ENCODE data around the gene TMSB10.
A peak's percentile ranks its signal among the peaks of the same experiment; 100 is the strongest.
"Not testable (repeated sequence)": the region's sequence is repeated elsewhere in the genome, so short reads cannot be mapped to it uniquely, and the experiment has no call there.

The TMSB10 gene

GRCh38 chr2:84923009-84923408 lies 17.6 kb downstream of the TMSB10 start:
- no peak overlapping the region for H3K4me3 ChIP-seq (ENCODE audit: low read length)
- TF ChIP-seq ZNF274 (IDR thresholded peaks at IDR 0.05; ENCODE audit: low read depth, low read length): no peak

DNA sequence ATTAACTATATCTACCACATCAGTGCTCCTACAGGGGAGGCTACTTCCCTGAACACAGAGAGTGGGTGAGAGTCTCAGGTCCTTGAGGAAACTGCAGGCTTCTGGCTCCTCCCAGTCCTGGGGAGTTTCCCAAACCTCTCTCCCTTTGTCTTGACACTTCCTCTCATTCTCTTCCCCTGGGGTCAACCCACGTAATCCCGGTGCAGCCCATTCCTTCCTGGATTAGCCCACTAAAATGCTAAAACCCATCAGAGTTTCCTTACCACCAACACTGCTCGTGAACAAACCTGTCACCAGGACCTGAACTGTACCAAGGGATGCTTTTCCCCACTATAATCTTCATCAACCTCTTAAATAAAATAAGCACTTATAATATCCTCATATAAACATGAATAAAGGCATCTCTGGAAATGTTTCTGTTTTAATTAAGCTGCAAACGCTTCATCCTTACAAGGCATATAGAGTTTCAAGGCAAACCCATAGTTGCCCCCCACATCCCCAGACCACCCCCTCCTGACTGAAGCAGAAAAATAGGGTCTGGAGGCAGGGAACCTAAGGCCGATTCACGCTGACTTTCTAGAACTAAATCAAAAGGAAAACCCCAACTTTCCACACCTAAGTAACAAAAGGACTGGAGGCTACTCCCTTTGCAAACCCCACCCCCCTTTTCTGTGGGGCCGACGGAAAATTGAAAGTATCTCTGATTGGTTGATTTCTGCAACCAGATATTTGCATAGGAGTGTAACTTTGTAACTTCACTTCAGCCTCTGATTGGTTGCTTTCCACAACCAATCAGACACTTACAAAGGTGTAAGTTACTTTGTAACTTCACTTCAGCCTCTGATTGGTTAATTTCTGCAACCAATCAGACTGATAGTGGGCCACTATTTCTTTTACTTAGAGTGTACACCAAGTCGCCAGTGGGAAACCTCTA lies 19.0 kb downstream of the TMSB10 start:
- no peak for TF ChIP-seq ZNF274 (IDR thresholded peaks at IDR 0.05; ENCODE audit: low read depth, low read length)
- peak overlapping the region; percentile 9; the same call in 1 of the 2 replicates for H3K4me3 ChIP-seq (ENCODE audit: low read length)

GRCh38 chr2:84925336-84925723 lies 19.9 kb downstream of the TMSB10 start:
- no peak overlapping the region for H3K4me3 ChIP-seq (ENCODE audit: low read length)
- TF ChIP-seq ZNF274 (IDR thresholded peaks at IDR 0.05; ENCODE audit: low read depth, low read length): no peak

DNA sequence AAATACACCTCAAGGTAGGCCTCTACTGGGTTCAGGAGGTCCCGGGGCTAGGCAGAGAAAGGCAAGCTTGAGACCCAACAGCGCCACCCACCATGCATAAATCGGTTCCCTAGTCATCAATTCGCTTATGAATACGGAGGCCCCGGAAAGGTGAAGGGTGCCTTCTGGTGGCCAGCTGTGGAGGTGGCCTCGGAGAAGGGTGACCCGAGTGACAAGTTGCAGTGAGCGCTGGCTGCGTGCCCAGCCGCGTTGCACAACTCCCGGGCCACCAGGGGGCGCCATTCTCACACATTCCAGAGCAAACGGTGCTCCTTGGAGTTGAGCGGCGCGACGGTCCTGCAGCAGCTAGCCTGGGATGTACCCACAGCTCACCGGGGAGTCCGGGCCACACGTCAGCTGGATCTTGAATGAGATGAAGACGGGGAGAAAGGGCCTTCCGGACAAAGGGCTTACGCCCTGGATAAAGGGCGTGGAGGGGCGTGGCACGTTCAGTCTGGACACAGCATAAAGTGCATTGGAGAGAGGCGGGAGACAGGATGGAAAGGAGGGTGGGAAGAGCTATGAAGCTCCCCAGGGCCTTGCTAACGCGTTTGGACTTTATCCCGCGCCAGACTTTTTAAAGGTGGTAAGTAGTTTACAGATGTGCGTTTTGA lies 20.4 kb downstream of the TMSB10 start:
- H3K4me3 ChIP-seq (ENCODE audit: low read length): peak overlapping the region; percentile 60; the same call in 1 of the 2 replicates
- TF ChIP-seq ZNF274 (IDR thresholded peaks at IDR 0.05; ENCODE audit: low read depth, low read length): no peak

DNA sequence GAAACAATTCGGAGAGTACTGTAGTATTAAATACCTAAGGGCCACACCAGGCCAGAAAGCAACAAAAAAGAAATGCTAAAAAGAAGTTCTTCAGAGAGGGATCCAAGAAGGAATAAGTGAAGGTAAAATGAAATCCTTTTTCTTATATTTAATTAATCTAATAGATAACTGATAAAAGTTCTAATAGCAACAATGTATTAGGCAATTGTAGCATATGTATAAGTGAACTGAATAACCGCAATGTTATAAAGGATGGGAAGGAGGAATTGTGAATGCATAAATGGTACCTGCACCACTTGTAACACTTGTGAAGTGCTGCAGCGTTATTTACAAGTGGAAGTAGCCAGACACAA lies 21.8 kb downstream of the TMSB10 start:
- TF ChIP-seq ZNF274 (IDR thresholded peaks at IDR 0.05; ENCODE audit: low read depth, low read length): no peak
- H3K4me3 ChIP-seq (ENCODE audit: low read length): no peak overlapping the region; the same call in 1 of the 2 replicates

GRCh38 chr2:84931384-84931821 lies 25.9 kb downstream of the TMSB10 start:
- TF ChIP-seq ZNF274 (IDR thresholded peaks at IDR 0.05; ENCODE audit: low read depth, low read length): no peak
- peak overlapping the region; percentile 37; the same call in 1 of the 2 replicates for H3K4me3 ChIP-seq (ENCODE audit: low read length)

DNA sequence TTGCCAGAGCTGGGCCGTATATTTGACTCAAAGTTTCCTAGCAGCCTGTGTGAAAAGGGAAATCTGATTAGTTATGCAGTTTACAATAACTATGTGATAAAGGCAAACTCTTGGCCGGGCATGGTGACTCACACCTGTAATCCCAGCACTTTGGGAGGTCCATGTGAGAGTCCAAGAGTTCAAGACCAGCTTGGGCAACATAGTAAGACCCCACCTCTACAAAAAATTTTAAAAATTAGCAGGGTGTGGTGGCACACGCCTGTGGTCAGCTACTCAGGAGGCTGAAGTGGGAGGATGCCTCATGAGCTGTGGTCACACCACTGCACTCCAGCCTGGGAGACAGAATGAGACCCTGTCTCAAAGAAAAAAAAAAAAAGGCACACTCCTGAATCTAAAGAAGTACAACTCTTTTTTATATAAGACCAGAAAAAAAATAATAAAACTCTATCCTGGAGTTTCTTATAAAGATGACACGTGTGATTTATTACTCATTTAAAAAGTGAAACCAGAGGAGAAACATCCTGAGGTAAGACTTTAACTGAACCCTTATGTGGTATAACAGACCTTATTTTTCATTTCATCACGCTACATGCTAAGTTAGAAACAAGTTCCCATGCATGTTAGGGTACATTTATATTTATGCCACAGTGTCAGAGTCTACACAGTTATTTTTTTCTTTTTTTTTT lies 32.9 kb downstream of the TMSB10 start:
- TF ChIP-seq ZNF274 (IDR thresholded peaks at IDR 0.05; ENCODE audit: low read depth, low read length): no peak
- peak overlapping the region; percentile 7; the same call in 1 of the 2 replicates for H3K4me3 ChIP-seq (ENCODE audit: low read length)

GRCh38 chr2:84939426-84940087 lies 34.1 kb downstream of the TMSB10 start:
- TF ChIP-seq ZNF274 (IDR thresholded peaks at IDR 0.05; ENCODE audit: low read depth, low read length): no peak
- peak overlapping the region; percentile 49; the same call in 1 of the 2 replicates for H3K4me3 ChIP-seq (ENCODE audit: low read length)

- peak overlapping the region; percentile 23; the same call in 1 of the 2 replicates for H3K4me3 ChIP-seq (ENCODE audit: low read length)
- no peak for TF ChIP-seq ZNF274 (IDR thresholded peaks at IDR 0.05; ENCODE audit: low read depth, low read length)
Observed at GRCh38 chr2:84940088-84940470, 34.6 kb downstream of the TMSB10 start.

DNA sequence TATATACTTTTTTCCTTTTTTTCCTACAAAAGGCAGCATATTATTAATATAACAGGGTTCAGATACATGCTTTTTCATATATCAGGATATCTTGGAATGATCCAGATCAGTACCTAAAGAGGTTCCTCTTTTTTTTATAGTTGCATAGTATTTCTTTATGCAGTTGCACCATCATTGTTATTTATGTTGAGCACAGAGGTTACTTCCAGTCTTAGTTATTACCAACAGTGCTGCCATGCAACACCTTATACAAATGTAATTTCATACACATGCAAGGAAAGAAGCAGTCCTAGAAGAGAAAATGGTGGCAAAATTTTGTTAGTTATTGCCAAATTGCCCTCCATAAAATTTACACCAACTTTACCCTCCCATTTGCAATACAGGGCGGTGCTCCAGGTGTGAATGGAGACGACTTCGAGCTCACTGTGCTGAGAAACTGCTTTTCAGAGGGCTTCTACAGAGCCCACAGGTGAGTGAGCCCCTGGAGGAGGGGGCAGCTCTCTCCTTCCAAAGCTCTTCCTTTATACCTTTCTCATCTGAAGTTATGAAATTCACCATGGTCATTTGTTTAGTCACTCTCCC lies 35.5 kb downstream of the TMSB10 start:
- TF ChIP-seq ZNF274 (IDR thresholded peaks at IDR 0.05; ENCODE audit: low read depth, low read length): no peak

GRCh38 chr2:84942166-84942565 lies 36.7 kb downstream of the TMSB10 start:
- no peak for TF ChIP-seq ZNF274 (IDR thresholded peaks at IDR 0.05; ENCODE audit: low read depth, low read length)
- H3K4me3 ChIP-seq (ENCODE audit: low read length): no peak overlapping the region; the same call in 1 of the 2 replicates

More for the DNA sequence above, 35.5 kb downstream of the TMSB10 start:
- no peak overlapping the region for H3K4me3 ChIP-seq (ENCODE audit: low read length)

DNA sequence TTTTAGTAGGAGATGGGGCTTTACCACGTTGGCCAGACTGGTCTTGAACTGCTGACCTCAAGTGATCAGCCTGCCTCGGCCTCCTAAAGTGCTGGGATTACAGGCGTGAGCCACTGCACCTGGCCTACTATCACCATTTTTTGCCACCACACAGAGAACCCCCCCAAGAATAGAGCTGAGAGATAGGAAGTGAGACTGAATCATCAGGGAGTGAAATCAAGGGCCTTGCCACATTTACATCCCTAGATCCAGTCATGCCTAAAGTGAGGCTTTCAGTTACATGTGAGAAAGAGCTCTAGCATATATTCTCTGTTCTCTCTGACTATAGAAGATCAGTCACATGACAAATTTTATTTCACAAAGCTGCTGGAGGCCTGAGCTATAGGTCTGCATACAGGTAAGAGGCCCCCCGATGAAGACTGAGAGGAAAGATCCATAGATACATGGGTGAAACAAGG lies 37.5 kb downstream of the TMSB10 start:
- peak overlapping the region; percentile 60; the same call in 1 of the 2 replicates for H3K4me3 ChIP-seq (ENCODE audit: low read length)
- TF ChIP-seq ZNF274 (IDR thresholded peaks at IDR 0.05; ENCODE audit: low read depth, low read length): no peak

DNA sequence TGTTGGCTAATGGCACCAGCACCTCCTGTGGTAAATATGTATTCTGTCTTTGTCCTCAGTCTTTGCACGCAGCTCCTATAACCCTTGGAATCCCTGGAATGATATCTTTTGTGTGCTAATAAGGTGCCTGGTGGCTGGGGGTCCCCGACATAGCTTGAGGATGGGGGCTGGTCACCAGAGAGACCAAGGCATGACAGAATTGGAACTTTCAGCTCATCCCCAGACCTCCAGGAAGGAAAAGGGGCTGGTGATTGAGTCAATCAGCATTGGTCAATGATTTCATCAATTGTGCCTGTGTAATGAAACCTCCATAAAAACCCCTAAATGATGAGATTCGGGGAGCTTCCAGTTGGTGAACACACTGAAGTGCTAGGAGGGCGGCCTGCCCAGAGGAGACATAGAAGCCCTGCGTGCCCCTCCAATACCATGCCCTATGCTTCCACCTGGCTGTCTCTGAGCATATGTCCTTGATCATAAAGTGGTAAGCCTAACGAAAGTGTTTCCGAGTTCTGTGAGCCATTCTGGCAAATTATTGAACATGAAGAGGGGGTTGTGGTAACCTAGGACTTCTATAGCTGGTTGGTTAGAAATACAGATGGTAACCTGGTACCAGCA lies 38.9 kb downstream of the TMSB10 start:
- TF ChIP-seq ZNF274 (IDR thresholded peaks at IDR 0.05; ENCODE audit: low read depth, low read length): no peak

DNA sequence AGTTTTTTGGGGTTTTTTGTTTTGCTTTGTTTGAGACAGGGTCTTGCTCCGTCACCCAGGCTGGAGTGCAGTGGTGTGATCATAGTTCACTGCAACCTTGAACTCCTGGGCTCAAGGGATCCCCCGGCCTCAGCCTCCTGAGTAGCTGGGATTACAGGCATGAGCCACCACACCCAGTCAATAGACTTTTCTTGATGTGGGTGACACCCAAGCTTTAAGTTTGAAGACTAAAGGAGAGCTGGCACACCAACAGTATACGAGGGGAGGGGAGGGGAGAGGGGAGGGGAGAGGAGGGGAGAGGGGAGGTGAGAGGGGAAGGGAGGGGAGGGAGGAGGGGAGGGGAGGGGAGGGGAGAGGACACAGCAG lies 40.4 kb downstream of the TMSB10 start:
- not testable (repeated sequence) for H3K4me3 ChIP-seq (ENCODE audit: low read length)

More for the DNA sequence above, 38.9 kb downstream of the TMSB10 start:
- H3K4me3 ChIP-seq (ENCODE audit: low read length): peak overlapping the region; percentile 42; the same call in 1 of the 2 replicates
